ENCODE results near the gene CD151.

The CD151 gene

GRCh38 chr11:803467-803742 lies 29.3 kb upstream of the CD151 start:
- TF ChIP-seq YY1 (IDR thresholded peaks at IDR 0.05; ENCODE audit: insufficient read depth, insufficient read length), result no peak
- no peak for TF ChIP-seq SUZ12 (IDR thresholded peaks at IDR 0.05; ENCODE audit: extremely low read depth, insufficient read depth, insufficient read length)
- TF ChIP-seq ZNF274 (IDR thresholded peaks at IDR 0.05; ENCODE audit: low read depth, low read length), result no peak
- DNase-seq (ENCODE audit: low read depth, low spot score), result no peak
- H3K4me3 ChIP-seq (ENCODE audit: insufficient read length, low read depth), result peak overlapping the region; percentile 75

GRCh38 chr11:803770-804598 lies 28.8 kb upstream of the CD151 start:
- H3K9ac ChIP-seq (ENCODE audit: insufficient read length, low read depth), result peak overlapping the region; percentile 96
- H3K9me3 ChIP-seq (ENCODE audit: insufficient read depth, low read length), result no peaks in the 10 kb centered on the region
- peaks cover 25% of the 10 kb centered on the region for H3K4me1 ChIP-seq (ENCODE audit: insufficient read depth, insufficient read length)
- peak overlapping the region; percentile 75 for H3K4me3 ChIP-seq (ENCODE audit: insufficient read length, low read depth)
- no peak for DNase-seq (ENCODE audit: low read depth, low spot score)
- H3K36me3 ChIP-seq (ENCODE audit: insufficient read depth, insufficient read length, low read length), result peaks cover 50% of the 10 kb centered on the region
- TF ChIP-seq YY1 (IDR thresholded peaks at IDR 0.05; ENCODE audit: insufficient read depth, insufficient read length) (no peak), ZNF274 (IDR thresholded peaks at IDR 0.05; ENCODE audit: low read depth, low read length) (no peak), SUZ12 (IDR thresholded peaks at IDR 0.05; ENCODE audit: extremely low read depth, insufficient read depth, insufficient read length) (no peak)
- no peaks in the 10 kb centered on the region for H3K27me3 ChIP-seq (ENCODE audit: insufficient read depth, insufficient read length)

More at GRCh38 chr11:803467-803742, 29.3 kb upstream of the CD151 start:
- peaks cover 52% of the 10 kb centered on the region for H3K36me3 ChIP-seq (ENCODE audit: insufficient read depth, insufficient read length, low read length)
- H3K9ac ChIP-seq (ENCODE audit: insufficient read length, low read depth), result peak overlapping the region; percentile 96
- peaks cover 26% of the 10 kb centered on the region for H3K4me1 ChIP-seq (ENCODE audit: insufficient read depth, insufficient read length)
- H3K9me3 ChIP-seq (ENCODE audit: insufficient read depth, low read length), result no peaks in the 10 kb centered on the region
- H3K27me3 ChIP-seq (ENCODE audit: insufficient read depth, insufficient read length), result no peaks in the 10 kb centered on the region

GRCh38 chr11:804599-804964 lies 28.2 kb upstream of the CD151 start:
- peak overlapping the region; percentile 96 for H3K9ac ChIP-seq (ENCODE audit: insufficient read length, low read depth)
- no peak for DNase-seq (ENCODE audit: low read depth, low spot score)
- H3K4me3 ChIP-seq (ENCODE audit: insufficient read length, low read depth), result peak overlapping the region; percentile 75
- no peak for TF ChIP-seq YY1 (IDR thresholded peaks at IDR 0.05; ENCODE audit: insufficient read depth, insufficient read length)
- TF ChIP-seq ZNF274 (IDR thresholded peaks at IDR 0.05; ENCODE audit: low read depth, low read length), result no peak
- TF ChIP-seq SUZ12 (IDR thresholded peaks at IDR 0.05; ENCODE audit: extremely low read depth, insufficient read depth, insufficient read length), result no peak
- peaks cover 44% of the 10 kb centered on the region for H3K36me3 ChIP-seq (ENCODE audit: insufficient read depth, insufficient read length, low read length)
- H3K27me3 ChIP-seq (ENCODE audit: insufficient read depth, insufficient read length), result no peaks in the 10 kb centered on the region
- H3K9me3 ChIP-seq (ENCODE audit: insufficient read depth, low read length), result no peaks in the 10 kb centered on the region
- H3K4me1 ChIP-seq (ENCODE audit: insufficient read depth, insufficient read length), result peaks cover 21% of the 10 kb centered on the region

GRCh38 chr11:808427-809286 lies 24.1 kb upstream of the CD151 start:
- H3K9me3 ChIP-seq (ENCODE audit: insufficient read depth, low read length), result no peaks in the 10 kb centered on the region
- no peaks in the 10 kb centered on the region for H3K27me3 ChIP-seq (ENCODE audit: insufficient read depth, insufficient read length)
- peaks cover 20% of the 10 kb centered on the region for H3K4me1 ChIP-seq (ENCODE audit: insufficient read depth, insufficient read length)
- H3K36me3 ChIP-seq (ENCODE audit: insufficient read depth, insufficient read length, low read length), result peaks cover 41% of the 10 kb centered on the region
- peak overlapping the region; percentile 98 for H3K9ac ChIP-seq (ENCODE audit: insufficient read length, low read depth)
- no peak for DNase-seq (ENCODE audit: low read depth, low spot score)
- peak overlapping the region; percentile 98 for H3K4me3 ChIP-seq (ENCODE audit: insufficient read length, low read depth)
- TF ChIP-seq ZNF274 (IDR thresholded peaks at IDR 0.05; ENCODE audit: low read depth, low read length) (no peak), YY1 (IDR thresholded peaks at IDR 0.05; ENCODE audit: insufficient read depth, insufficient read length) (no peak), SUZ12 (IDR thresholded peaks at IDR 0.05; ENCODE audit: extremely low read depth, insufficient read depth, insufficient read length) (no peak)

GRCh38 chr11:809287-810039 lies 23.3 kb upstream of the CD151 start, which contains the start of gene RPLP2:
Gene RPLP2 (plus strand): TSS chr11:809967. CDS start chr11:810235, 268 bp downstream.
- DNase-seq (ENCODE audit: low read depth, low spot score), result peak; percentile 96
- H3K36me3 ChIP-seq (ENCODE audit: insufficient read depth, insufficient read length, low read length), result peaks cover 43% of the 10 kb centered on the region
- no peaks in the 10 kb centered on the region for H3K27me3 ChIP-seq (ENCODE audit: insufficient read depth, insufficient read length)
- H3K4me3 ChIP-seq (ENCODE audit: insufficient read length, low read depth), result peak within 1 kb of the TSS; percentile 98
- peaks cover 12% of the 10 kb centered on the region for H3K4me1 ChIP-seq (ENCODE audit: insufficient read depth, insufficient read length)
- no peaks in the 10 kb centered on the region for H3K9me3 ChIP-seq (ENCODE audit: insufficient read depth, low read length)
- peak within 1 kb of the TSS; percentile 98 for H3K9ac ChIP-seq (ENCODE audit: insufficient read length, low read depth)
- TF ChIP-seq SUZ12 (IDR thresholded peaks at IDR 0.05; ENCODE audit: extremely low read depth, insufficient read depth, insufficient read length), result no peak
- TF ChIP-seq YY1 (IDR thresholded peaks at IDR 0.05; ENCODE audit: insufficient read depth, insufficient read length), result no peak
- TF ChIP-seq ZNF274 (IDR thresholded peaks at IDR 0.05; ENCODE audit: low read depth, low read length), result no peak

- Histone ChIP-seq H3K9me3 (ENCODE audit: insufficient read depth, low read length) (no peaks in the 10 kb centered on the region), H3K4me3 (ENCODE audit: insufficient read length, low read depth) (peak overlapping the region; percentile 98), H3K9ac (ENCODE audit: insufficient read length, low read depth) (peak overlapping the region; percentile 98), H3K4me1 (ENCODE audit: insufficient read depth, insufficient read length) (peaks cover 9% of the 10 kb centered on the region), H3K36me3 (ENCODE audit: insufficient read depth, insufficient read length, low read length) (peaks cover 49% of the 10 kb centered on the region), H3K27me3 (ENCODE audit: insufficient read depth, insufficient read length) (no peaks in the 10 kb centered on the region)
- TF ChIP-seq ZNF274 (IDR thresholded peaks at IDR 0.05; ENCODE audit: low read depth, low read length) (no peak), YY1 (IDR thresholded peaks at IDR 0.05; ENCODE audit: insufficient read depth, insufficient read length) (no peak), SUZ12 (IDR thresholded peaks at IDR 0.05; ENCODE audit: extremely low read depth, insufficient read depth, insufficient read length) (no peak)
- DNase-seq (ENCODE audit: low read depth, low spot score), result no peak
These were observed 22.6 kb upstream of the CD151 start for GRCh38 chr11:810040-810567.

Measured in NT2/D1 (cell line).